ENCODE results near the gene ANKRD13C.

ANKRD13C gene

DNA sequence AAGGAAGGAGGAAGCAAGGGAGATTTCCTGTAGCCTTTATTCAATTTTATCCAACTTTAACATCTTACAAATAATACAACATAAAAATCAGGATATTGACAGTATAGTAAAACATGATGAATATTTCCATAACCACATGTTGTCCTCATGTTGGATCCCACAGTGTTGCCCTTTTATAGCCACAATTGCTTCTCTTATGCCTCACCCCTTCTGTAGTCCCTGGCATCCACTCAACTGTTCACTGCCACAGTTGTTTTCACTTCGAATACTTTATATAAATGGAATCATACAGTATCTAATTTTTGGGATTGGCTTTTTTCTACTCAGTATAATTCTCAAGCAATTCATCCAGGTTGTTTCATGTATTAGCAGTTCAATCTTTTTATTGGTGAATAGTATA, 88.6 kb downstream of the ANKRD13C start:
- no peak for DNase-seq (ENCODE audit: low spot score)
- Histone ChIP-seq H3K27ac (replicated peaks; ENCODE audit: low read length) (no peak overlapping the region), H2BK120ac (ENCODE audit: low read depth, low read length) (no peak overlapping the region), H3K36me3 (replicated peaks in 1 of 2; ENCODE audit: control insufficient read depth in 2 of 2, insufficient read depth in 2 of 2, low read length in 2 of 2) (peaks cover 5 to 76% of the 10 kb centered on the region in 2 donors), H3K4ac (ENCODE audit: low read length) (no peak overlapping the region), H2AK5ac (ENCODE audit: low read depth, low read length) (no peak overlapping the region), H3K18ac (ENCODE audit: low read length) (no peak overlapping the region), H3K14ac (ENCODE audit: low read length) (no peak overlapping the region), H3K27me3 (ENCODE audit: control insufficient read depth in 3 of 3, insufficient read depth in 3 of 3, low read depth in 1 of 3, low read length in 3 of 3) (no peaks in the 10 kb centered on the region), H3K4me1 (ENCODE audit: control insufficient read depth in 2 of 2, insufficient read depth in 1 of 2, low read depth in 1 of 2, low read length in 2 of 2) (no peaks in the 10 kb centered on the region), H4K8ac (ENCODE audit: low read depth, low read length) (no peak overlapping the region), H3K23ac (ENCODE audit: low read depth, low read length, poor library complexity) (no peak overlapping the region), H3K4me3 (ENCODE audit: low read length in 2 of 2) (no peak overlapping the region), H3K79me1 (ENCODE audit: low read depth, low read length) (no peaks in the 10 kb centered on the region), H2AFZ (ENCODE audit: low read length) (no peak overlapping the region), H3K9me3 (replicated peaks in 1 of 2; ENCODE audit: control insufficient read depth in 2 of 2, insufficient read depth in 1 of 2, low read depth in 1 of 2, low read length in 2 of 2) (no peaks in the 10 kb centered on the region), H2BK5ac (ENCODE audit: low read length) (no peak overlapping the region), H2BK15ac (ENCODE audit: low read length) (no peak overlapping the region), H2BK12ac (ENCODE audit: low read length) (no peak overlapping the region), H3K9ac (ENCODE audit: low read depth, low read length, poor library complexity) (no peak overlapping the region), H4K91ac (ENCODE audit: low read depth, low read length, poor library complexity) (no peak overlapping the region), H3K4me2 (ENCODE audit: insufficient read depth, low read length, poor library complexity, severe bottlenecking) (no peak overlapping the region)
- no CpG with 5 or more reads among the region's 1 CpG for WGBS, 2 donors (ENCODE audit: extremely low coverage in 2 of 2, insufficient read length in 2 of 2, insufficient replicate concordance in 1 of 2)

DNA sequence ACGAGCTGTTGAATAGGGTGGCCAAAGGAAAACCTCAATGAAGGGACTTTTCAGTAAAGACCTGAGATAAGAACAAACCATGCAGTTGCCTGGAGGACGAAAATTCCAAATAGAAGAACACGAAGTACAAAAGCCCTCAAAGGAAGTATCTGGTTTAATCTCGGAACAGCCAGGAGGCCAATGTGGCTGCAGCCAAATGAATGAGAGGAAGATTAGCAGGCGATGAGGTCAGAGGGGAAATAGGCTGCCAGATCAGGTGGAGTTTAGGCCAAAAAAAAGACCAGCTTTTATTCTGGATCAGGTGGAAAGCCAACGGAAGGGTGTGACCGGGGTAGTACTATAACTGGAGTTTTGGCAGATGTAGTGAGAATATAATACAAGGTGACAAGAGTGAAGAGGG, 89.7 kb downstream of the ANKRD13C start:
- Histone ChIP-seq H4K91ac (ENCODE audit: low read depth, low read length, poor library complexity) (no peak overlapping the region), H3K9me3 (replicated peaks in 1 of 2; ENCODE audit: control insufficient read depth in 2 of 2, insufficient read depth in 1 of 2, low read depth in 1 of 2, low read length in 2 of 2) (no peaks in the 10 kb centered on the region), H3K4me1 (ENCODE audit: control insufficient read depth in 2 of 2, insufficient read depth in 1 of 2, low read depth in 1 of 2, low read length in 2 of 2) (no peaks in the 10 kb centered on the region), H2BK12ac (ENCODE audit: low read length) (no peak overlapping the region), H2BK15ac (ENCODE audit: low read length) (no peak overlapping the region), H2AK5ac (ENCODE audit: low read depth, low read length) (no peak overlapping the region), H3K27ac (replicated peaks; ENCODE audit: low read length) (no peak overlapping the region), H3K79me1 (ENCODE audit: low read depth, low read length) (no peaks in the 10 kb centered on the region), H2BK120ac (ENCODE audit: low read depth, low read length) (no peak overlapping the region), H3K4me3 (ENCODE audit: low read length in 2 of 2) (no peak overlapping the region), H3K4ac (ENCODE audit: low read length) (no peak overlapping the region), H3K27me3 (ENCODE audit: control insufficient read depth in 3 of 3, insufficient read depth in 3 of 3, low read depth in 1 of 3, low read length in 3 of 3) (no peaks in the 10 kb centered on the region), H3K4me2 (ENCODE audit: insufficient read depth, low read length, poor library complexity, severe bottlenecking) (no peak overlapping the region), H3K14ac (ENCODE audit: low read length) (no peak overlapping the region), H3K9ac (ENCODE audit: low read depth, low read length, poor library complexity) (no peak overlapping the region), H2AFZ (ENCODE audit: low read length) (no peak overlapping the region), H3K18ac (ENCODE audit: low read length) (no peak overlapping the region), H4K8ac (ENCODE audit: low read depth, low read length) (no peak overlapping the region), H3K23ac (ENCODE audit: low read depth, low read length, poor library complexity) (no peak overlapping the region), H2BK5ac (ENCODE audit: low read length) (no peak overlapping the region), H3K36me3 (replicated peaks in 1 of 2; ENCODE audit: control insufficient read depth in 2 of 2, insufficient read depth in 2 of 2, low read length in 2 of 2) (peaks cover 3 to 74% of the 10 kb centered on the region in 2 donors)
- no CpG with 5 or more reads among the region's 7 CpGs for WGBS, 2 donors (ENCODE audit: extremely low coverage in 2 of 2, insufficient read length in 2 of 2, insufficient replicate concordance in 1 of 2)
- no peak for DNase-seq (ENCODE audit: low spot score)

DNA sequence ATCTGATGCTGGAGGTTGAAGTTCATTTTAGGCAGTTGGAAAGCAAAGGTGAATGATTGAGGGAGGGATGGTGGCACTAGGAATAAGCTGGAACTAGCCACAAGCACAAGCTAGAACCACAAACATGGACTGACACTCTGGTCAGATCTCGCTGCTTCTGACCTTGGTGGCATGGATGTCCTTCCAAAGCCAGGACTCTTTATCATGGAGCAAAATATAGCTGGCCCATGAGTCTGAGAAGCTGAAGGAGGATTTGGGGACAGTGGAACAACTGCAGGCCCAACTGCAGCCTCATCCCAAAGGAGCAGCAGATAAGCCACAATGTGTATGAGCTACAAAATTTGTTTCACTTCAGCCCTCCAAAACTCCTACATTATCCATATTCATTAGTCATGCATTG, 97.9 kb downstream of the ANKRD13C start:
- Histone ChIP-seq H3K18ac (ENCODE audit: low read length) (no peak overlapping the region), H4K8ac (ENCODE audit: low read depth, low read length) (no peak overlapping the region), H3K4me2 (ENCODE audit: insufficient read depth, low read length, poor library complexity, severe bottlenecking) (no peak overlapping the region), H2AFZ (ENCODE audit: low read length) (no peak overlapping the region), H2BK15ac (ENCODE audit: low read length) (no peak overlapping the region), H3K9ac (ENCODE audit: low read depth, low read length, poor library complexity) (no peak overlapping the region), H3K79me1 (ENCODE audit: low read depth, low read length) (no peaks in the 10 kb centered on the region), H3K9me3 (replicated peaks in 1 of 2; ENCODE audit: control insufficient read depth in 2 of 2, insufficient read depth in 1 of 2, low read depth in 1 of 2, low read length in 2 of 2) (no peaks in the 10 kb centered on the region), H3K27me3 (ENCODE audit: control insufficient read depth in 3 of 3, insufficient read depth in 3 of 3, low read depth in 1 of 3, low read length in 3 of 3) (no peaks in the 10 kb centered on the region), H2BK120ac (ENCODE audit: low read depth, low read length) (no peak overlapping the region), H3K14ac (ENCODE audit: low read length) (no peak overlapping the region), H2AK5ac (ENCODE audit: low read depth, low read length) (no peak overlapping the region), H3K4ac (ENCODE audit: low read length) (no peak overlapping the region), H3K23ac (ENCODE audit: low read depth, low read length, poor library complexity) (no peak overlapping the region), H4K91ac (ENCODE audit: low read depth, low read length, poor library complexity) (no peak overlapping the region), H2BK5ac (ENCODE audit: low read length) (no peak overlapping the region), H3K4me3 (ENCODE audit: low read length in 2 of 2) (no peak overlapping the region), H3K27ac (replicated peaks; ENCODE audit: low read length) (no peak overlapping the region), H2BK12ac (ENCODE audit: low read length) (no peak overlapping the region), H3K4me1 (ENCODE audit: control insufficient read depth in 2 of 2, insufficient read depth in 1 of 2, low read depth in 1 of 2, low read length in 2 of 2) (no peaks in the 10 kb centered on the region), H3K36me3 (replicated peaks in 1 of 2; ENCODE audit: control insufficient read depth in 2 of 2, insufficient read depth in 2 of 2, low read length in 2 of 2) (peaks cover 2 to 44% of the 10 kb centered on the region in 2 donors)
- WGBS, 2 donors (ENCODE audit: extremely low coverage in 2 of 2, insufficient read length in 2 of 2, insufficient replicate concordance in 1 of 2): no CpG with 5 or more reads among the region's 1 CpG
- no peak for DNase-seq (ENCODE audit: low spot score)

- Histone ChIP-seq H4K91ac (ENCODE audit: low read depth, low read length, poor library complexity) (no peak overlapping the region), H3K79me1 (ENCODE audit: low read depth, low read length) (no peaks in the 10 kb centered on the region), H3K14ac (ENCODE audit: low read length) (no peak overlapping the region), H3K4me3 (ENCODE audit: low read length in 2 of 2) (no peak overlapping the region), H2AK5ac (ENCODE audit: low read depth, low read length) (no peak overlapping the region), H2AFZ (ENCODE audit: low read length) (no peak overlapping the region), H2BK120ac (ENCODE audit: low read depth, low read length) (no peak overlapping the region), H3K18ac (ENCODE audit: low read length) (no peak overlapping the region), H4K8ac (ENCODE audit: low read depth, low read length) (no peak overlapping the region), H3K36me3 (replicated peaks in 1 of 2; ENCODE audit: control insufficient read depth in 2 of 2, insufficient read depth in 2 of 2, low read length in 2 of 2) (peaks cover 11 to 100% of the 10 kb centered on the region in 2 donors), H3K9me3 (replicated peaks in 1 of 2; ENCODE audit: control insufficient read depth in 2 of 2, insufficient read depth in 1 of 2, low read depth in 1 of 2, low read length in 2 of 2) (no peaks in the 10 kb centered on the region), H3K4me2 (ENCODE audit: insufficient read depth, low read length, poor library complexity, severe bottlenecking) (no peak overlapping the region), H3K4me1 (ENCODE audit: control insufficient read depth in 2 of 2, insufficient read depth in 1 of 2, low read depth in 1 of 2, low read length in 2 of 2) (no peaks in the 10 kb centered on the region), H2BK5ac (ENCODE audit: low read length) (no peak overlapping the region), H3K4ac (ENCODE audit: low read length) (no peak overlapping the region), H3K27me3 (ENCODE audit: control insufficient read depth in 3 of 3, insufficient read depth in 3 of 3, low read depth in 1 of 3, low read length in 3 of 3) (no peaks in the 10 kb centered on the region), H3K9ac (ENCODE audit: low read depth, low read length, poor library complexity) (no peak overlapping the region), H3K27ac (replicated peaks; ENCODE audit: low read length) (no peak overlapping the region), H2BK15ac (ENCODE audit: low read length) (no peak overlapping the region), H3K23ac (ENCODE audit: low read depth, low read length, poor library complexity) (no peak overlapping the region), H2BK12ac (ENCODE audit: low read length) (no peak overlapping the region)
- DNase-seq (ENCODE audit: low spot score): no peak
- no CpG with 5 or more reads among the region's 4 CpGs for WGBS, 2 donors (ENCODE audit: extremely low coverage in 2 of 2, insufficient read length in 2 of 2, insufficient replicate concordance in 1 of 2)
Observed at GRCh38 chr1:70248729-70249128, 105.8 kb downstream of the ANKRD13C start.

Measured in neuronal stem cell (in vitro differentiated cells).